Mucosa of descending colon (tissue), 3 donors: ENCODE results near the gene PLCB4. TPM values are rescaled to one million over a fixed set of nuclear protein-coding genes. Genes with fewer than 3 reads are reported as not detected.

ENCODE experiments used
- ATAC-seq: fragments of 200-7000 bp; cut with Tn5 transposase; one replicate; pipeline ENCODE4 v1.9.1; 2020; ENCODE audit warnings: mild to moderate bottlenecking, moderate library complexity
- DNase-seq, 3 donors: peaks; one replicate each; pipeline ENCODE4 v3.0.0-alpha.2; 2020
- H3K36me3 ChIP-seq: fragments of 200-600 bp; one replicate; pipeline ENCODE4 v1.8.0; 2021; ENCODE audit warnings: low read depth, mild to moderate bottlenecking
- H3K4me1 ChIP-seq: fragments of 200-600 bp; one replicate; pipeline ENCODE4 v1.8.0; 2021; ENCODE audit warnings: low read depth, mild to moderate bottlenecking
- H3K4me3 ChIP-seq: fragments of 200-600 bp; one replicate; pipeline ENCODE4 v1.8.0; 2021; ENCODE audit warnings: mild to moderate bottlenecking
- H3K9me3 ChIP-seq: fragments of 200-600 bp; one replicate; pipeline ENCODE4 v1.8.0; 2021; ENCODE audit warnings: mild to moderate bottlenecking
- intact Hi-C, 2 donors: fragments of 100-400 bp; cut with DNase I in 1 of 2; cut with micrococcal nuclease in 1 of 2; formaldehyde crosslinking; loops; one replicate each; pipeline versions ENCODE4 v1.11.0 to v1.11.1; 2022; cut with DNase I, micrococcal nuclease
- total RNA-seq, 3 donors: library from RNA; stranded (reverse); fragmentation: NEBNext Ultra II Directional in 2 of 3; extraction: Animal tissue kit (Norgen Biotek cat#: 25700) in 2 of 3; gene quantifications; one replicate each; pipeline versions ENCODE4 v1.2.1 to v1.2.4, GENCODE V29; 2021 to 2023
- TF ChIP-seq, protein P1 (sequence below): fragments of 200-600 bp; IDR thresholded peaks from one replicate; pipeline ENCODE4 v1.8.0; 2022; ENCODE audit warnings: antibody characterized with exemption, mild to moderate bottlenecking
- donor health status: DM: no; HTN: no; CAD: no; lungs with moderate emphysema.
- donor health status: DM: no; HTN: no; CAD: no.
- donor health status: DM: no; HTN: yes; CAD: no.

The PLCB4 gene
- total RNA-seq, 3 donors from 2014 or later: 37.8 to 55.0 (median 51.2) TPM

GRCh38 chr20:9032758-9033157 is 36.1 kb upstream of the PLCB4 start:
- no peak for ATAC-seq
- intact Hi-C loops: no loop called here
- no peak for DNase-seq
- Histone ChIP-seq H3K36me3 (no peaks in the 10 kb centered on the region), H3K4me1 (no peaks in the 10 kb centered on the region), H3K9me3 (no peaks in the 10 kb centered on the region), H3K4me3 (no peak overlapping the region)
- TF ChIP-seq, protein P1, sequence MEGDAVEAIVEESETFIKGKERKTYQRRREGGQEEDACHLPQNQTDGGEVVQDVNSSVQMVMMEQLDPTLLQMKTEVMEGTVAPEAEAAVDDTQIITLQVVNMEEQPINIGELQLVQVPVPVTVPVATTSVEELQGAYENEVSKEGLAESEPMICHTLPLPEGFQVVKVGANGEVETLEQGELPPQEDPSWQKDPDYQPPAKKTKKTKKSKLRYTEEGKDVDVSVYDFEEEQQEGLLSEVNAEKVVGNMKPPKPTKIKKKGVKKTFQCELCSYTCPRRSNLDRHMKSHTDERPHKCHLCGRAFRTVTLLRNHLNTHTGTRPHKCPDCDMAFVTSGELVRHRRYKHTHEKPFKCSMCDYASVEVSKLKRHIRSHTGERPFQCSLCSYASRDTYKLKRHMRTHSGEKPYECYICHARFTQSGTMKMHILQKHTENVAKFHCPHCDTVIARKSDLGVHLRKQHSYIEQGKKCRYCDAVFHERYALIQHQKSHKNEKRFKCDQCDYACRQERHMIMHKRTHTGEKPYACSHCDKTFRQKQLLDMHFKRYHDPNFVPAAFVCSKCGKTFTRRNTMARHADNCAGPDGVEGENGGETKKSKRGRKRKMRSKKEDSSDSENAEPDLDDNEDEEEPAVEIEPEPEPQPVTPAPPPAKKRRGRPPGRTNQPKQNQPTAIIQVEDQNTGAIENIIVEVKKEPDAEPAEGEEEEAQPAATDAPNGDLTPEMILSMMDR: no peak

DNA sequence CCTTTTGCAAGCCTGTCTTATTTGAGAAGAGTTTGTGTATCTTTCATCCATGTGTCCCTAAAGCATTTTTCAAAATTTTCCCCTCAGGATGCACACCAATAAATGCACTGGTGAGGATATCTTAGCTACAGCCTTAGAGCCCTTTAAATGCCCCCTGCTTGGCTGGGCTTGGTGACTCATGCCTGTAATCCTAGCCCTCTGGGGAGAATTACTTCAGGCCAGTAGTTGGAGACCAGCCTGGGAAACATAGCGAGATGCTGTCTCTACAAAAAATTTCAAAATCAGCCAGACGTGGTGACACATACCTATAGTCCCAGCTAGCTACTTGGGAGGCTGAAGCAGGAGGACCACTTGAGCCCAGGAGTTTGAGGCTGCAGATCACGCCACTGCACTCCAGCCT is 33.8 kb upstream of the PLCB4 start:
- ATAC-seq: no peak
- intact Hi-C loops: no loop called here
- Histone ChIP-seq H3K36me3 (no peaks in the 10 kb centered on the region), H3K9me3 (no peaks in the 10 kb centered on the region), H3K4me3 (no peak overlapping the region), H3K4me1 (no peaks in the 10 kb centered on the region)
- DNase-seq: no peak
- TF ChIP-seq, protein P1: no peak

DNA sequence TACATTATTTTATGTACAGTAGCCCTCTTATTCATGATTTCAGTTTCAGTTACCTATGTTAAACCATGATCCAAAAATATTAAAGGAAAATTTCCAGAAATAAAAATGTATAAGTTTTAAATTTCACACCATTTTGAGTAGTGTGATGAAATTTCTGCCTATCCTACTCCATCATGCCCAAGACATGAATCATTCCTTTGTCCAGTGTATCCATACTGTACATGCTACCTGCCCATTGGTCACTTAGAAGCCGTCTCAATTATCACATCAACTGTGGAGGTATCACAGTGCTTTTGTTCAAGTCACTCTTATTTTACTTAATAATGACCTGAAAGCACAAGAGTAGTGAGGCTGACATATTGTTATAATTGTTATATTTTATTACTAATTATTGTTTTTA is 32.3 kb upstream of the PLCB4 start:
- intact Hi-C loops: no loop called here
- TF ChIP-seq, protein P1: no peak
- Histone ChIP-seq H3K9me3 (no peaks in the 10 kb centered on the region), H3K4me1 (no peaks in the 10 kb centered on the region), H3K36me3 (no peaks in the 10 kb centered on the region), H3K4me3 (no peak overlapping the region)
- ATAC-seq: no peak
- DNase-seq: no peak

DNA sequence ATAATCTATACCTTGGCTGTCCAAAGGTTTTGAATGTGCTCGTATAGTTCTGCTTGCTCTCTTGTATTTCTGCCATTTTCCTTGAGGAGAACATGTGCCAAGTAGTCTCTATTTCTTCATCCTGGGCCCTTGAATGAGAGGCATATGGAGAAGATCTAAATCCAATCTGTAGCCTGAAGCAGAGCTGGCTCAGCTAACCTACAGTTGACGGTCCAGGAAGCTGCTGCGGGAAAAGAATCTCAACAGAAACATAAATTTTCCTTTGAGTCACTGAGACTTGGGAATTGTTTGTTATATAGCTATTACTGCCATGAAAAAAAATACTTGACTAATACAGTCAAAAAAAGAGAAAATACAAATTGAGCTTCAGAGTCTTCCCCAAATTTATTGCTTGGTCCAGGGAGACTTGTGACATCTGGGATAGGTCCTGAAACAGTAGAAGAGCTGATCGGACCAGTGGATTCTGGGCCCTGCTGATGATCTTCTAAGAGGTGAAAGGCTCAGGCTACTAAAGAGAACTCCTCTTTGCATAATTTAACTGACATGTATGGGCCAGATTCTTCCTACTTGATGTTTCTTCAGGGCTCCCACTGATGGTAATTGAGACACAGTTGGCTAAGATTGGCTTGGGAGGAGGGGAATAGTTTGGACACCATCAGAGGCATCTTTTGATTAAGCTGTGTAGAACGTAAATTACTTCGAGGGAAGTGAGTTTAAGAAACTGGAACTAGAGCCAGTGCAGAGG is 29.9 kb upstream of the PLCB4 start:
- H3K4me3 ChIP-seq: no peak overlapping the region
- no peaks in the 10 kb centered on the region for H3K4me1 ChIP-seq
- DNase-seq (no peak), ATAC-seq (no peak)
- intact Hi-C loops: no loop called here
- no peaks in the 10 kb centered on the region for H3K9me3 ChIP-seq
- TF ChIP-seq, protein P1: no peak
- H3K36me3 ChIP-seq: no peaks in the 10 kb centered on the region

DNA sequence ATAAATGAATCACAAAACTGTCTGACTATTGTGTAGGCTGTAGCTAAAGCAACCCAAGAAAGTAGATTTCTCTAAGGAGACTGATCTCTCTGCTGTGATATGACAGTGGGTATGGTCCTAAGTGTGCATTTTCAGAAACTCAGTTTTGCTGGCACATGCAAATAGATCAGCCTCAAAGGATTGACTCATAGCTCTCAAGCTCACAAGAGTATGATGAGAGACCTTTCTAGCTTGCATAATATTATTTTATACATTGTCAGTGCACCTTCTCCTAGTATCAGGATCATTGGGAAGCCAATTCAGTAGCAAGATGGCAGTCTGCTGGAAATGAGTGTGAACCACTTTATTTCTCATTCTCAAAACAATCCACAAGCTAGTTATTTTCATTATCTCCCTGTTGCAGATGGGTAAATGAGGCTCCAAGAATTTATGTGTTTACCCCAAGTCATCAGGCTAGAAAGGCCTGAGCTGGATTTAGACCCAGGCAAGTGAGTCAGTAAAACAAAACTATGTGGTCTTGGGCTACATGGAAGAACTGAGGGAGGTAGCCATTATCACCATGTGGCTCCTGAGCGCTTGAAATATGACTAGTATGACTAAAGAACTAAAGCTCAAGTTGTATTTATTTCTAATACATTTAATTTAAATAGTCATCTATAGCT is 27.9 kb upstream of the PLCB4 start:
- Histone ChIP-seq H3K36me3 (no peaks in the 10 kb centered on the region), H3K9me3 (no peaks in the 10 kb centered on the region), H3K4me1 (no peaks in the 10 kb centered on the region), H3K4me3 (no peak overlapping the region)
- TF ChIP-seq, protein P1: no peak
- intact Hi-C loops: no loop called here
- DNase-seq: no peak
- no peak for ATAC-seq
